Measurements from ENCODE around the gene OLA1.

DNA sequence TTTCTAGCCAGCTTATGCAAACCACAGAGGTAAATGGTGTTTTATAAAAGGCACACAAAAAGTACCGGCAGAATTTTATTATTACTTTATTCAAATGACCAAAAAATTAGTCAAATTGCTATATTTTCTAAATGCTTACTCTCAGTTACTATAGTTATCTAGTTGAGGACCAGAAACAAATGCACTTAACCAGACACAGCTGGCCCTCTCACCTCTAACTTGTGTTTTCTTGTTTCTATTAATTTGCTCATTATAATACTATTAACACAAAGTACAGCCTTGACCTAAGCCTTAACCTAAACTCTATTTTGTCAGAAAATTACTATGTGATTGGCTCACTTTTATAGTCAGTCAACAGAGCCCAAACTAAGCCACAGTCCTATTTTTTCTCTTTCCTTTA lies 26.2 kb downstream of the OLA1 start:
- TF ChIP-seq, protein P1, sequence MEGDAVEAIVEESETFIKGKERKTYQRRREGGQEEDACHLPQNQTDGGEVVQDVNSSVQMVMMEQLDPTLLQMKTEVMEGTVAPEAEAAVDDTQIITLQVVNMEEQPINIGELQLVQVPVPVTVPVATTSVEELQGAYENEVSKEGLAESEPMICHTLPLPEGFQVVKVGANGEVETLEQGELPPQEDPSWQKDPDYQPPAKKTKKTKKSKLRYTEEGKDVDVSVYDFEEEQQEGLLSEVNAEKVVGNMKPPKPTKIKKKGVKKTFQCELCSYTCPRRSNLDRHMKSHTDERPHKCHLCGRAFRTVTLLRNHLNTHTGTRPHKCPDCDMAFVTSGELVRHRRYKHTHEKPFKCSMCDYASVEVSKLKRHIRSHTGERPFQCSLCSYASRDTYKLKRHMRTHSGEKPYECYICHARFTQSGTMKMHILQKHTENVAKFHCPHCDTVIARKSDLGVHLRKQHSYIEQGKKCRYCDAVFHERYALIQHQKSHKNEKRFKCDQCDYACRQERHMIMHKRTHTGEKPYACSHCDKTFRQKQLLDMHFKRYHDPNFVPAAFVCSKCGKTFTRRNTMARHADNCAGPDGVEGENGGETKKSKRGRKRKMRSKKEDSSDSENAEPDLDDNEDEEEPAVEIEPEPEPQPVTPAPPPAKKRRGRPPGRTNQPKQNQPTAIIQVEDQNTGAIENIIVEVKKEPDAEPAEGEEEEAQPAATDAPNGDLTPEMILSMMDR (IDR thresholded peaks at IDR 0.05) = no peak
- no peak for TF ChIP-seq POLR2AphosphoS5 (IDR thresholded peaks at IDR 0.05; ENCODE audit: insufficient read depth in 1 of 2, low read depth in 1 of 2)
